IMR-90 (cell line): ENCODE measurements around the gene RFTN1. TPM values are rescaled to one million over a fixed set of nuclear protein-coding genes. Genes with fewer than 3 reads are reported as not detected.

ENCODE experiments used
- ATAC-seq: fragments of 200-7000 bp; cut with Tn5 transposase; 2 replicates; pipeline ENCODE4 v1.9.1; 2020; ENCODE audit warnings: low read depth, mild to moderate bottlenecking, moderate library complexity
- BruUV-seq: library from RNA; stranded (reverse); fragments of 400-500 nt; replicated peaks from 2 replicates; lab custom pipeline; 2021; lab: Mats Ljungman, UMichigan
- CTCF ChIA-PET: fragments of 300-600 bp; formaldehyde crosslinking; extraction: SDS; loops from one replicate; lab custom pipeline; 2021; ENCODE audit warnings: antibody characterized with exemption; lab: Yijun Ruan, JAX
- POLR2A ChIA-PET: fragments of 300-600 bp; sonication (Branson Sonifier 250); formaldehyde crosslinking; loops from one replicate; lab custom pipeline; 2022; ENCODE audit warnings: antibody characterized with exemption; ENCODE audit not compliant: unreplicated experiment; lab: Charles Lee
- DNase-seq: peaks from one replicate; pipeline ENCODE4 v3.0.0; 2013
- H2AFZ ChIP-seq: replicated peaks from 2 replicates; pipeline ENCODE3; 2013; ENCODE audit warnings: low read length, mild to moderate bottlenecking; ENCODE audit not compliant: poor library complexity
- H2AK5ac ChIP-seq: 2 replicates; pipeline ENCODE4 v1.6.1; 2013; ENCODE audit warnings: low read depth, low read length, inconsistent platforms
- H2AK9ac ChIP-seq: replicated peaks from 2 replicates; pipeline ENCODE3; 2013; ENCODE audit warnings: mild to moderate bottlenecking, low read depth, low read length, moderate library complexity; ENCODE audit not compliant: poor library complexity
- H2BK120ac ChIP-seq: 2 replicates; pipeline ENCODE4 v1.6.1; 2013; ENCODE audit warnings: low read depth, low read length, inconsistent platforms
- H2BK15ac ChIP-seq: 3 replicates; pipeline ENCODE4 v1.6.1; 2013; ENCODE audit warnings: low read depth, low read length, inconsistent platforms
- H2BK20ac ChIP-seq: 2 replicates; pipeline ENCODE4 v1.6.1; 2013; ENCODE audit warnings: low read depth, mild to moderate bottlenecking, inconsistent platforms, low read length, moderate library complexity
- H2BK5ac ChIP-seq: 2 replicates; pipeline ENCODE4 v1.6.1; 2013; ENCODE audit warnings: mild to moderate bottlenecking, low read depth, low read length, inconsistent platforms; ENCODE audit not compliant: poor library complexity, severe bottlenecking
- H3K14ac ChIP-seq: replicated peaks from 2 replicates; pipeline ENCODE4 v1.6.1; 2013; ENCODE audit warnings: low read depth, low read length, inconsistent platforms
- H3K18ac ChIP-seq: 2 replicates; pipeline ENCODE4 v1.6.1; 2013; ENCODE audit warnings: low read depth, low read length, control low read depth
- H3K23ac ChIP-seq: 2 replicates; pipeline ENCODE4 v1.6.1; 2013; ENCODE audit warnings: low read depth, low read length, inconsistent platforms
- H3K27ac ChIP-seq: 2 replicates; pipeline ENCODE4 v1.5.1; 2013; ENCODE audit warnings: mild to moderate bottlenecking, control low read depth, low read length; ENCODE audit not compliant: insufficient read depth
- H3K27me3 ChIP-seq: 2 replicates; pipeline ENCODE4 v1.6.1; 2013; ENCODE audit warnings: low read length; ENCODE audit not compliant: control insufficient read depth, insufficient read depth
- H3K36me3 ChIP-seq: 2 replicates; pipeline ENCODE4 v1.6.1; 2013; ENCODE audit warnings: low read length, mixed read lengths; ENCODE audit not compliant: control insufficient read depth, insufficient read depth
- H3K4ac ChIP-seq: 2 replicates; pipeline ENCODE4 v1.6.1; 2013; ENCODE audit warnings: low read depth, low read length, inconsistent platforms
- H3K4me1 ChIP-seq: 2 replicates; pipeline ENCODE4 v1.6.1; 2013; ENCODE audit warnings: low read length, mixed read lengths; ENCODE audit not compliant: control insufficient read depth, insufficient read depth
- H3K4me2 ChIP-seq: 2 replicates; pipeline ENCODE4 v1.6.1; 2013; ENCODE audit warnings: low read depth, mild to moderate bottlenecking, control low read depth, low read length, moderate library complexity
- H3K4me3 ChIP-seq: 2 replicates; pipeline ENCODE4 v1.5.1; 2013; ENCODE audit warnings: low read depth, mild to moderate bottlenecking, control low read depth, low read length, moderate library complexity; ENCODE audit not compliant: insufficient read depth
- H3K56ac ChIP-seq: 2 replicates; pipeline ENCODE4 v1.6.1; 2013; ENCODE audit warnings: low read length, inconsistent platforms; ENCODE audit not compliant: insufficient read depth; ENCODE audit errors: extremely low read depth
- H3K79me1 ChIP-seq, 2 experiments: 2 replicates each; pipeline ENCODE4 v1.6.1; 2013; ENCODE audit warnings: low read length in 2 of 2, inconsistent platforms in 1 of 2, low read depth in 1 of 2
- H3K9ac ChIP-seq: 2 replicates; pipeline ENCODE4 v1.6.1; 2013; ENCODE audit warnings: low read depth, low read length, control low read depth
- H3K9me1 ChIP-seq: 2 replicates; pipeline ENCODE4 v1.6.1; 2013; ENCODE audit warnings: low read length, inconsistent platforms; ENCODE audit not compliant: insufficient read depth
- H3K9me3 ChIP-seq: 2 replicates; pipeline ENCODE4 v1.6.1; 2013; ENCODE audit warnings: low read length; ENCODE audit not compliant: control insufficient read depth, insufficient read depth
- H4K20me1 ChIP-seq: 2 replicates; pipeline ENCODE4 v1.6.1; 2013; ENCODE audit warnings: low read length, inconsistent platforms; ENCODE audit not compliant: insufficient read depth
- H4K5ac ChIP-seq: 2 replicates; pipeline ENCODE4 v1.6.1; 2013; ENCODE audit warnings: mild to moderate bottlenecking, low read depth, low read length, control low read depth
- H4K8ac ChIP-seq, 2 experiments: 2 replicates each; pipeline ENCODE4 v1.6.1; 2013; ENCODE audit warnings: low read depth in 2 of 2, low read length in 2 of 2, control low read depth in 1 of 2, inconsistent platforms in 1 of 2
- H4K91ac ChIP-seq: 2 replicates; pipeline ENCODE4 v1.6.1; 2013; ENCODE audit warnings: low read depth, low read length, inconsistent platforms; ENCODE audit not compliant: insufficient read depth
- BHLHE40 ChIP-seq: fragments of 150-350 bp; IDR thresholded peaks from 2 replicates; pipeline ENCODE4 v1.6.1; 2016; ENCODE audit warnings: mild to moderate bottlenecking, low read depth, low read length
- CEBPB ChIP-seq: IDR thresholded peaks from 2 replicates; pipeline ENCODE4 v1.6.1; 2012; ENCODE audit warnings: low read depth, low read length, improper control_type of control experiment
- CHD1 ChIP-seq: IDR thresholded peaks from 2 replicates; pipeline ENCODE4 v1.6.1; 2012; ENCODE audit warnings: low read depth, low read length, improper control_type of control experiment
- MAFK ChIP-seq: IDR thresholded peaks from 2 replicates; pipeline ENCODE4 v1.6.1; 2012; ENCODE audit warnings: low read depth, low read length, improper control_type of control experiment
- MAZ ChIP-seq: IDR thresholded peaks from 2 replicates; pipeline ENCODE4 v1.6.1; 2012; ENCODE audit warnings: low read depth, mild to moderate bottlenecking, low read length, improper control_type of control experiment, moderate library complexity, borderline replicate concordance
- NFE2L2 ChIP-seq: fragments of 150-350 bp; IDR thresholded peaks from 2 replicates; pipeline ENCODE4 v1.6.1; 2016; ENCODE audit warnings: low read depth, mild to moderate bottlenecking, low read length
- POLR2A ChIP-seq: IDR thresholded peaks from 2 replicates; pipeline ENCODE4 v1.6.1; 2012; ENCODE audit warnings: mild to moderate bottlenecking, low read depth, low read length
- RAD21 ChIP-seq: IDR thresholded peaks from 2 replicates; pipeline ENCODE4 v1.6.1; 2012; ENCODE audit warnings: low read length, improper control_type of control experiment
- RCOR1 ChIP-seq: IDR thresholded peaks from 2 replicates; pipeline ENCODE4 v1.6.1; 2012; ENCODE audit warnings: mild to moderate bottlenecking, low read length, improper control_type of control experiment; ENCODE audit not compliant: insufficient replicate concordance
- RFX5 ChIP-seq: IDR thresholded peaks from 2 replicates; pipeline ENCODE4 v1.8.0; 2012; ENCODE audit warnings: low read depth, mild to moderate bottlenecking, low read length, moderate library complexity
- SMC3 ChIP-seq: fragments of 150-350 bp; IDR thresholded peaks from 2 replicates; pipeline ENCODE4 v1.6.1; 2016; ENCODE audit warnings: low read depth, mild to moderate bottlenecking, antibody characterized with exemption, low read length, moderate library complexity
- WGBS, 2 experiments: methylation state at CpG; one replicate each; pipeline versions ENCODE4 v1.1.5 to v1.1.7; 2013; ENCODE audit warnings: missing lambda C conversion rate in 2 of 2; ENCODE audit not compliant: insufficient read length in 1 of 2; ENCODE audit errors: extremely low coverage in 2 of 2; 5-methylcytosine and 5-hydroxymethylcytosine counted together
- dilution Hi-C: fragments of 300-500 bp; cut with HindIII; formaldehyde crosslinking; loops from one replicate; pipeline ENCODE4 v1.14.3; 2018; ENCODE audit warnings: low sequenced_read_pairs; ENCODE audit not compliant: unreplicated experiment
- in situ Hi-C: fragments of 300-500 bp; cut with MboI; formaldehyde crosslinking; loops from 3 replicates; pipeline ENCODE4 v1.14.3; 2019; ENCODE audit warnings: low sequenced_read_pairs, inconsistent platforms, mixed read lengths
- intact Hi-C: fragments of 100-400 bp; cut with micrococcal nuclease; formaldehyde crosslinking; loops from 2 replicates; pipeline ENCODE4 v1.10.0; 2022
- polyA plus RNA-seq, 3 experiments: library from polyadenylated mRNA; depleted of rRNA; stranded (reverse); fragments of >200 nt; gene quantifications; 2 replicates each; pipeline ENCODE4 v1.2.3, GENCODE V29; 2012; ENCODE audit warnings: low replicate concordance in 1 of 3
- total RNA-seq: library from RNA; depleted of rRNA; stranded (reverse); fragments of >200 nt; gene quantifications from 2 replicates; pipeline ENCODE4 v1.2.3, GENCODE V29; 2012
- TF ChIP-seq, protein P1 (sequence below): fragments of 150-350 bp; IDR thresholded peaks from 2 replicates; pipeline ENCODE4 v1.6.1; 2017; ENCODE audit warnings: mild to moderate bottlenecking, antibody characterized with exemption, low read length, low read depth
- TF ChIP-seq, protein P2 (sequence below): fragments of 150-350 bp; IDR thresholded peaks from 2 replicates; pipeline ENCODE4 v1.6.1; 2016; ENCODE audit warnings: low read depth, mild to moderate bottlenecking, low read length, moderate library complexity, borderline replicate concordance
- TF ChIP-seq, protein P3 (sequence below): conservative IDR thresholded peaks from 2 replicates; pipeline ENCODE4 v1.5.1; 2012; ENCODE audit warnings: mild to moderate bottlenecking, low read depth, low read length, improper control_type of control experiment

Gene RFTN1
- total and polyA plus RNA-seq, 2 of the 4 experiments (the other 2 are of a cell fraction): 45.0 to 52.0 TPM

DNA sequence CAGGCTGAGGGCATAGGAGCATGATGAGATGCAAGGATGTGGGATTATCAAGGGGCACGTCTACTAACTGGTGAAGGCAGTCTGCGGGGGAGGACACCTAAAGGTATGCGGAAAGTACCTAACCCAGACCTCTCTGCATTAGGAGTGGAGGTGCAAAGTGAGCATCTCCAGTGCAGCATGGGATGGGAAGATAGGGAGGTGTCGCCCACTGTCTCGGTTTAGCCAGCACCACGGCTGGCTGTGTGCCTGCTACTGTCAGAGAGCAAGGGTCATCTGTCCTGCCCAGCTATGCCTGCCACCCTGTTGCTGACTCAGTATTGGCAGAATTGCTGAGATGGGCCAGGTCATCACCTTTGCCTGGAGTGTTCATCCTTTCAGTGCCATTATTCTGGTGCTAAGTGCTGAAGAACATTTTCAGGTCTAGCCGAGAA is 208.4 kb downstream of the RFTN1 start:
- Histone ChIP-seq H3K27me3 (no peaks in the 10 kb centered on the region), H4K91ac (no peak overlapping the region), H3K14ac (no peak overlapping the region), H2AFZ (no peak overlapping the region), H3K9ac (no peak overlapping the region), H3K4ac (no peak overlapping the region), H3K79me1 (peaks cover 0 to 5% of the 10 kb centered on the region in 2 experiments; a peak in 1 of 4 replicates), H3K4me3 (no peak overlapping the region), H2BK15ac (no peak overlapping the region), H3K36me3 (peaks cover 4% of the 10 kb centered on the region; the same call in 1 of the 2 replicates), H3K23ac (no peak overlapping the region), H3K27ac (no peak overlapping the region), H4K20me1 (no peaks in the 10 kb centered on the region), H4K5ac (no peak overlapping the region), H2AK5ac (no peak overlapping the region), H3K9me3 (no peaks in the 10 kb centered on the region), H2AK9ac (no peak overlapping the region), H3K4me1 (0 out of 2 replicates have a peak, but pooled peaks cover 2% of the 10 kb centered on the region), H4K8ac (no peak overlapping the region), H3K56ac (no peak overlapping the region), H2BK120ac (no peak overlapping the region), H3K18ac (no peak overlapping the region), H3K9me1 (peaks cover 9% of the 10 kb centered on the region), H2BK20ac (no peak overlapping the region), H2BK5ac (no peak overlapping the region), H3K4me2 (no peak overlapping the region)
- in situ Hi-C loops (loop anchor here (5.0 kb wide), 1 partner anchor 212 kb away; no protein-coding TSS in a partner anchor), dilution Hi-C loops (no loop called here), intact Hi-C loops (no loop called here)
- ATAC-seq (no peak), DNase-seq (no peak)
- BruUV-seq: no TSS peak
- WGBS, 2 experiments: 100% methylated on average over 1 of the region's 7 CpGs; no CpG with 5 or more reads in 1 of the 2 experiments
- ChIA-PET POLR2A (no interaction called here), CTCF (interaction anchor here (1.3 kb wide), 1 partner anchor 15 kb away, joined by 4 read pairs; no protein-coding TSS in a partner anchor)
- TF ChIP-seq POLR2A (no peak), BHLHE40 (no peak), RAD21 (no peak), RFX5 (no peak), RCOR1 (no peak), NFE2L2 (no peak), SMC3 (no peak), MAZ (no peak), CHD1 (no peak), CEBPB (no peak), MAFK (no peak)
- TF ChIP-seq, protein P1, sequence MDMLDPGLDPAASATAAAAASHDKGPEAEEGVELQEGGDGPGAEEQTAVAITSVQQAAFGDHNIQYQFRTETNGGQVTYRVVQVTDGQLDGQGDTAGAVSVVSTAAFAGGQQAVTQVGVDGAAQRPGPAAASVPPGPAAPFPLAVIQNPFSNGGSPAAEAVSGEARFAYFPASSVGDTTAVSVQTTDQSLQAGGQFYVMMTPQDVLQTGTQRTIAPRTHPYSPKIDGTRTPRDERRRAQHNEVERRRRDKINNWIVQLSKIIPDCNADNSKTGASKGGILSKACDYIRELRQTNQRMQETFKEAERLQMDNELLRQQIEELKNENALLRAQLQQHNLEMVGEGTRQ: no peak
- TF ChIP-seq, protein P2, sequence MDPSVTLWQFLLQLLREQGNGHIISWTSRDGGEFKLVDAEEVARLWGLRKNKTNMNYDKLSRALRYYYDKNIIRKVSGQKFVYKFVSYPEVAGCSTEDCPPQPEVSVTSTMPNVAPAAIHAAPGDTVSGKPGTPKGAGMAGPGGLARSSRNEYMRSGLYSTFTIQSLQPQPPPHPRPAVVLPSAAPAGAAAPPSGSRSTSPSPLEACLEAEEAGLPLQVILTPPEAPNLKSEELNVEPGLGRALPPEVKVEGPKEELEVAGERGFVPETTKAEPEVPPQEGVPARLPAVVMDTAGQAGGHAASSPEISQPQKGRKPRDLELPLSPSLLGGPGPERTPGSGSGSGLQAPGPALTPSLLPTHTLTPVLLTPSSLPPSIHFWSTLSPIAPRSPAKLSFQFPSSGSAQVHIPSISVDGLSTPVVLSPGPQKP: no peak
- TF ChIP-seq, protein P3, sequence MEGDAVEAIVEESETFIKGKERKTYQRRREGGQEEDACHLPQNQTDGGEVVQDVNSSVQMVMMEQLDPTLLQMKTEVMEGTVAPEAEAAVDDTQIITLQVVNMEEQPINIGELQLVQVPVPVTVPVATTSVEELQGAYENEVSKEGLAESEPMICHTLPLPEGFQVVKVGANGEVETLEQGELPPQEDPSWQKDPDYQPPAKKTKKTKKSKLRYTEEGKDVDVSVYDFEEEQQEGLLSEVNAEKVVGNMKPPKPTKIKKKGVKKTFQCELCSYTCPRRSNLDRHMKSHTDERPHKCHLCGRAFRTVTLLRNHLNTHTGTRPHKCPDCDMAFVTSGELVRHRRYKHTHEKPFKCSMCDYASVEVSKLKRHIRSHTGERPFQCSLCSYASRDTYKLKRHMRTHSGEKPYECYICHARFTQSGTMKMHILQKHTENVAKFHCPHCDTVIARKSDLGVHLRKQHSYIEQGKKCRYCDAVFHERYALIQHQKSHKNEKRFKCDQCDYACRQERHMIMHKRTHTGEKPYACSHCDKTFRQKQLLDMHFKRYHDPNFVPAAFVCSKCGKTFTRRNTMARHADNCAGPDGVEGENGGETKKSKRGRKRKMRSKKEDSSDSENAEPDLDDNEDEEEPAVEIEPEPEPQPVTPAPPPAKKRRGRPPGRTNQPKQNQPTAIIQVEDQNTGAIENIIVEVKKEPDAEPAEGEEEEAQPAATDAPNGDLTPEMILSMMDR: no peak
